OCI-LY1 (cell line): Measurements from ENCODE around the gene EYS.

Experiments
- H2AFZ ChIP-seq: fragments of 200-600 bp; sonication (generic), shearing (Covaris generic); 2 replicates; pipeline ENCODE4 v1.6.0; 2014; ENCODE audit warnings: antibody characterized with exemption, mild to moderate bottlenecking, low read length
- H3F3A ChIP-seq: fragments of 200-600 bp; sonication (generic), shearing (Covaris generic); 2 replicates; pipeline ENCODE4 v1.6.0; 2014; ENCODE audit warnings: mild to moderate bottlenecking, antibody characterized with exemption, low read length, moderate library complexity; ENCODE audit not compliant: insufficient read depth
- H3K27ac ChIP-seq: fragments of 200-600 bp; sonication (generic); 2 replicates; pipeline ENCODE4 v1.5.1; 2014; ENCODE audit warnings: low read length, mixed run types, mild to moderate bottlenecking, low read depth; ENCODE audit not compliant: poor library complexity, severe bottlenecking
- H3K27me3 ChIP-seq: fragments of 200-600 bp; sonication (generic); 2 replicates; pipeline ENCODE4 v1.6.0; 2014; ENCODE audit warnings: antibody characterized with exemption, mild to moderate bottlenecking, low read length, moderate library complexity; ENCODE audit not compliant: insufficient read depth
- H3K36me3 ChIP-seq: fragments of 200-600 bp; sonication (generic); 2 replicates; pipeline ENCODE4 v1.6.1; 2014; ENCODE audit warnings: mild to moderate bottlenecking, antibody characterized with exemption, low read length, moderate library complexity, mixed read lengths; ENCODE audit not compliant: insufficient read depth
- H3K4me1 ChIP-seq: fragments of 200-600 bp; sonication (generic); 2 replicates; pipeline ENCODE4 v1.5.1; 2014; ENCODE audit warnings: mild to moderate bottlenecking, low read length, moderate library complexity; ENCODE audit not compliant: insufficient read depth, severe bottlenecking
- H3K4me2 ChIP-seq: fragments of 200-600 bp; sonication (generic), shearing (Covaris generic); 2 replicates; pipeline ENCODE4 v1.6.1; 2014; ENCODE audit warnings: low read length
- H3K4me3 ChIP-seq: fragments of 200-600 bp; sonication (generic); 2 replicates; pipeline ENCODE4 v1.5.1; 2014; ENCODE audit warnings: low read length, low read depth, mild to moderate bottlenecking, mixed read lengths; ENCODE audit not compliant: poor library complexity, severe bottlenecking
- H3K79me2 ChIP-seq: fragments of 200-600 bp; shearing (Covaris generic); 2 replicates; pipeline ENCODE4 v1.6.1; 2016; ENCODE audit warnings: mixed run types, low read length, mixed read lengths; ENCODE audit not compliant: insufficient read depth
- H3K9ac ChIP-seq: fragments of 200-600 bp; sonication (generic), shearing (Covaris generic); 2 replicates; pipeline ENCODE4 v1.6.1; 2014; ENCODE audit warnings: mild to moderate bottlenecking, low read length, mixed read lengths
- H3K9me2 ChIP-seq: fragments of 200-600 bp; sonication (generic), shearing (Covaris generic); 2 replicates; pipeline ENCODE4 v1.6.1; 2014; ENCODE audit warnings: low read depth, mild to moderate bottlenecking, low read length, mixed read lengths
- H3K9me3 ChIP-seq: fragments of 200-600 bp; shearing (Covaris generic); 2 replicates; pipeline ENCODE4 v1.6.1; 2014; ENCODE audit warnings: low read length, mixed read lengths
- H4K20me1 ChIP-seq: fragments of 200-600 bp; sonication (generic), shearing (Covaris generic); 2 replicates; pipeline ENCODE4 v1.6.0; 2016; ENCODE audit warnings: mild to moderate bottlenecking, low read length; ENCODE audit not compliant: insufficient read depth
- CTCF ChIP-seq: fragments of 200-600 bp; sonication (generic), shearing (Covaris generic); IDR thresholded peaks from 2 replicates; pipeline ENCODE4 v1.5.1; 2017; ENCODE audit warnings: mild to moderate bottlenecking, antibody characterized with exemption, low read length, moderate library complexity, mixed read lengths
- EZH2 ChIP-seq: fragments of 200-600 bp; sonication (generic), shearing (Covaris generic); IDR thresholded peaks from 2 replicates; pipeline ENCODE4 v1.8.0; 2017; ENCODE audit warnings: borderline replicate concordance, mixed run types, mild to moderate bottlenecking, antibody characterized with exemption, low read length, moderate library complexity, mixed read lengths

EYS gene

DNA sequence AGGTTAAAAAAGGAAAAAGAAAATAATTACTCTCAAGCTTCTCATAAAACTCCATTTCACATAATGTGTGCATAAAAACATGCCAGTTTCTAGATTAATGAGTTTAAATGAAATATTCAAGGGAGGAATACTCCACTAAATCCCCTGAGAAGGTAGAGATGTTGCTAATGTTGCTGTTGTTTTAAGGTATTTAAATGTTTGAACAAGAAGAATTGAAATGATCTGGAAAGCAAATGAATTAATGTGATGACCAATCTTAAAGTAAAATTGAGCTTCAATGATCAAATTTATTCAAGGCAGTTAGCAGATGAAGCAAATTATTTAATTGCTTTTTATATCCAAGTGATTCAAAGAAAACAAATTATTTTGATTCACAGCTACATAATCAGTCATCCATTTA, 804.4 kb downstream of the EYS start:
- H3K36me3 ChIP-seq, result no peaks in the 10 kb centered on the region
- no peak overlapping the region for H2AFZ ChIP-seq
- H3K9me3 ChIP-seq, result no peaks in the 10 kb centered on the region
- no peaks in the 10 kb centered on the region for H3K9me2 ChIP-seq
- TF ChIP-seq EZH2 (no peak), CTCF (no peak)
- H3K4me3 ChIP-seq, result no peak overlapping the region
- no peaks in the 10 kb centered on the region for H3F3A ChIP-seq
- no peak overlapping the region for H3K9ac ChIP-seq
- H4K20me1 ChIP-seq, result no peaks in the 10 kb centered on the region
- H3K4me1 ChIP-seq, result no peaks in the 10 kb centered on the region
- no peak overlapping the region for H3K4me2 ChIP-seq
- no peaks in the 10 kb centered on the region for H3K27me3 ChIP-seq
- no peaks in the 10 kb centered on the region for H3K79me2 ChIP-seq
- no peak overlapping the region for H3K27ac ChIP-seq

DNA sequence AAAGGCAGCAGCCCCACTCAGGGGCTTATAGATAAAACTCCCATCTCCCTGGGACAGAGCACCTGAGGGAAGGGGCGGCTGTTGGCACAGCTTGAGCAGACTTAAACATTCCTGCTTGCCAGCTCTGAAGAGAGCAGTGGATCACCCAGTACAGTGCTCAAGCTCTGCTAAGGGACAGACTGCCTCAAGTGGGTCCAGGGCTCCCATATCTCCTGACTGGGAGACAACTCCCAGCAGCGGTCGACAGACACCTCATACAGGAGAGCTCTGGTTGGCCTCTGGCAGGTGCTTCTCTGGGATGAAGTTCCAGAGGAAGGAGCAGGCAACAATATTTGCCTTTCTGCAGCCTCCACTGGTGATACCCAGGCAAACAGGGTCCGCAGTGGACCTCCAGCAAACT, 810.1 kb downstream of the EYS start:
- H3K27me3 ChIP-seq, result no peaks in the 10 kb centered on the region
- H3K9ac ChIP-seq, result no peak overlapping the region
- H3K4me2 ChIP-seq, result no peak overlapping the region
- H4K20me1 ChIP-seq, result no peaks in the 10 kb centered on the region
- no peak overlapping the region for H3K4me3 ChIP-seq
- H3F3A ChIP-seq, result no peaks in the 10 kb centered on the region
- no peaks in the 10 kb centered on the region for H3K4me1 ChIP-seq
- no peak overlapping the region for H3K27ac ChIP-seq
- no peak for TF ChIP-seq CTCF
- TF ChIP-seq EZH2, result no peak
- no peaks in the 10 kb centered on the region for H3K9me2 ChIP-seq
- no peaks in the 10 kb centered on the region for H3K9me3 ChIP-seq
- H3K79me2 ChIP-seq, result no peaks in the 10 kb centered on the region
- no peak overlapping the region for H2AFZ ChIP-seq
- H3K36me3 ChIP-seq, result no peaks in the 10 kb centered on the region

GRCh38 chr6:64895945-64896344, 811.1 kb downstream of the EYS start:
- Histone ChIP-seq H3K9me2 (no peaks in the 10 kb centered on the region), H3K79me2 (no peaks in the 10 kb centered on the region), H3K4me1 (no peaks in the 10 kb centered on the region), H3K9ac (no peak overlapping the region), H3K4me3 (no peak overlapping the region), H3F3A (no peaks in the 10 kb centered on the region), H3K4me2 (no peak overlapping the region), H3K36me3 (no peaks in the 10 kb centered on the region), H2AFZ (no peak overlapping the region), H4K20me1 (no peaks in the 10 kb centered on the region), H3K9me3 (no peaks in the 10 kb centered on the region), H3K27me3 (no peaks in the 10 kb centered on the region), H3K27ac (no peak overlapping the region)
- no peak for TF ChIP-seq EZH2
- no peak for TF ChIP-seq CTCF
